Measurements from ENCODE around the gene CLCC1.

CLCC1 gene

DNA sequence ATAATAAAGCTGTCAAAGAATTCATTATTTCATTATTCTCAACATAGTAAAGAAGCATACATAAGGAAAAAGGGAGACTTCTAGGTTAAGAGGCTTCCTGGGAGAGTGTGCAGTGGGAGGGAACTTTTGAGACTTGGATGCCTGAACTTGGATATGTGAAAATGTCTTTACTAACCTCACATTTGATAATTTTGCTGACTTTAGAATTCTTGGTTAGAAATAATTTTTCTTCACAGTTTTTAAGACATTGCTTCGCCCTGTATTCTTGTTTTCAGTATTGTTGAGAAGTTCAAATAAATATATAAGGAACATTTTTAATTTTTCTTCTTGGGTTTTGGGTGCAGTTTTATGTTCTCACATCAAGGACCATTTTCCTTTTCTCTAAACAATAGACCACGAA lies 46.5 kb downstream of the CLCC1 start:
- in situ Hi-C loops (cut with HindIII; ENCODE audit: low sequenced_read_pairs): no loop called here

All from endothelial cell of hepatic sinusoid (primary cell).